HG03045 (cell line): Measurements from ENCODE around the gene SORBS2.

ENCODE experiments used
- ATAC-seq: cut with Tn5 transposase; IDR thresholded peaks from one replicate; pipeline ENCODE4 v1.9.1; 2021; ENCODE audit warnings: mild to moderate bottlenecking, moderate library complexity; ENCODE audit not compliant: unreplicated experiment

Gene SORBS2

DNA sequence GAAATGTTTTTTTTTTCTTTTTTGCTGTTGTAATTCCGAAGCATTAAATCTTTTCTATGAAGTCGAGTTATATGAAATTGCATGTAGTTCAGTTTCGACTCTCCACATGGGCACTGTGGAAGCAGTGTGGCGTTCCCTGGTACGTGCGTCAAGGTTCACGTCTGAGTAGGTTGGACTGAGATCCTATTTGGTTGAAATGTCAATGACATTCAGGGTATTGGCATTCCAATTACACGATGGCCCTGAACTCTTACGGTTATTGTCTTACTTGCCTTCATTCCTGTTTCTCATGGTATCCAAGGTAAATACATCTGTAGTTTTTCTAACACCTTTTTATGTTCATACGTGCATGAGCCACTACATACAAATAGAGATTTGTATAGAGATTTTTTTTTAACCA, 128.8 kb downstream of the SORBS2 start:
- ATAC-seq, result no peak

- no peak for ATAC-seq
Observed at GRCh38 chr4:185682236-185682635, 129.8 kb downstream of the SORBS2 start.

DNA sequence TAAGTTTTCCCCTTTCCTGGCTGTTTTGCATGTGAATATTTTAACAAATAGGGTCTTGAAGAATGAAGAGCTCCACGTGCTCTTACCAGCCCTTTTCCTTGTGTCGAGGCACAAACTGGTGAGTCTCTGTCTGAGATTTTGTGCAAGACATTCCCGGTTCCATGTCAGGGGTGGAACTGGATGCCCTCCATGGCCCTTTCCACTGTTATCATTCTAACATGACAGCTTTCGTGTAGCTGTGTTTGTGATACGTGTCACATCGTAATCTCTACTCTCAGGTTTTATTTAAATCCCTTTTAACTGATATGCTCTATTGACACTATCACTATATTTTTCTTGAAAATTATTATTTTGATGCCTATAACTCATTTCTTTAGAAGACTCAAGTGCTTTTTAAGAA, 130.4 kb downstream of the SORBS2 start:
- ATAC-seq, result no peak

GRCh38 chr4:185680617-185681016, 131.4 kb downstream of the SORBS2 start:
- ATAC-seq, result no peak

- no peak for ATAC-seq
Observed at GRCh38 chr4:185679523-185679922, 132.5 kb downstream of the SORBS2 start.

DNA sequence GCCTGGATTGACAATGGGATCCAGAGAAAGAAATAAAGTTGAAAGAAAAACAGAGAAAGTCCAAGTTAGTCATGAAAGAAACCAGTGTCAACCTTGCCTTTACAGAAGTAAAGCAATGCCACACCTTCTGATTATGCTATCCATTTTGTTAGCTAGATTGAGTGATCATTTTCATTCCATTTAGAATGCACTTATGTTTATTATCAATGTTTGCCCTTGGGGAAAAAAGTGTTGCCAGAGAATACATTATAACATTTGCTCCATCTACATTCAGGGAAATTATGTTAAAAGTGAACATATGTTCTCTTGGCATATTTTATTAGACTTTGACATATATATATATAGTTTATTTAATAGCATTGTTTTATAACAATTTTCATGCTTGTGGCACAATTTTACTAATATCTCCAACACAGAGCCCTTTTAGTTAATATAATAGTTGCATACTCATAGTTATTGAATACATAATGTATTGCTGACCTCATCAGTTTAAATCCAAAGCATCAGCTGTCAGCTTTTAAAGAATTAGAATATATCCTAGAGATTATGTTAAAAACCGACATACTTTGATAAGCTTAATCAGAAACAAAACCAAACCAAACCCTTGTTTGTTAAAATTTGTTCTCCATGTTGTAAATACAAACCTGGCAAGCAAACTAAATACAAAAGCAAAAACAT, 134.2 kb downstream of the SORBS2 start:
- no peak for ATAC-seq

DNA sequence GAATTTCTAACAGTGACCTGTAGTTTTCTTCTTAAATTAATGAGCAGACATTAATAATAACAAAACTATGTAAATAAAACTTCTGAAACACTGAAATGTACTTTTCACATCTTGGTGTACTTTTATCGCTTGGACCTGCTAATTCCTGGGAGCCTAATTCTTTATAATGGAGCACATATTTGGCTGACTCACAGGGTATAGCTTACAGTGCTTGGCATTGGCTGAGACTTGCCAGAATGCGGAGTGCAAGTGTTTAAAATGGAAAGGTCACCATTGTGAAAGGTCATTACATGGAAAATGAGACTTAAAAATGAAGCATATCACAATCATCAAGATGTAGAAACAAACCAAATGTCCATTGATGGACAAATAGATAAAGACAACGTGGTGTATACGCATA, 139.4 kb downstream of the SORBS2 start:
- no peak for ATAC-seq

DNA sequence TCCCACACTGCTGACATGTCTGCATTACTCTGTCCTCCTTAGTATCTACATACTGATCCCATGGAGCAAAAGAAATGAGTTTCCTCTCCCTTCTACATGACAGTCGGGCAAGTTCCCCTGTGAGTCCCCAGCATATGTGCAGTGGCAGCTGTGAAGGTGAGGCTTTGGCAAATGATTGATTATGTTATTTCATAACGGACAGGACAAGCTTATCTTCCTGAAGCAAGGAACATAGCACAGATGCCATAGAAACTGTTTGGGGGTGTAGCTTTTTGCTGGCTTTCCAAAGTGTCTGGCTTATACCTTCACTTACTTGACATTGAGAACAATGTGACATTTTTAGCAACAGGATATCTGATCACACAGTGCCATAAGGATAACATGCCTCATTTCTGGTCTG, 139.8 kb downstream of the SORBS2 start:
- no peak for ATAC-seq

DNA sequence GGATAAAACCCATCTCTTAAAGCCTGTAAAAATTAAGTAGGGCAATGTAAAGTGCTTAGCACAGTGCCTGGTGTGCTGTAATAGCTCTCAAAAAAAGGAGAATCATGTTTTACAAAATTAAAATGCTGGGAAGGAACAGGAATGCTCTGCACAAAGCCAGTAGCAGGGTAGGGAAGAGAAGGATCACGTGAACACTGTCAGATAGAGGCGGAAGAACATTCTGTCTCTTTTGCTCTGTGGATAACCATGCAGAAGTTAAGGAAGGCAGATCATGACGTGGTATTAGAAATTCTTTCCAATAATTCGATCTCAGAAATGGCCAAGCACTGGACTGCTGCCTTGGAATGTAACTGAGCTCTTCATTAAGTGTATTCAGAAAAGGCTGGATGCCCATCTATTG, 140.5 kb downstream of the SORBS2 start:
- ATAC-seq, result no peak

DNA sequence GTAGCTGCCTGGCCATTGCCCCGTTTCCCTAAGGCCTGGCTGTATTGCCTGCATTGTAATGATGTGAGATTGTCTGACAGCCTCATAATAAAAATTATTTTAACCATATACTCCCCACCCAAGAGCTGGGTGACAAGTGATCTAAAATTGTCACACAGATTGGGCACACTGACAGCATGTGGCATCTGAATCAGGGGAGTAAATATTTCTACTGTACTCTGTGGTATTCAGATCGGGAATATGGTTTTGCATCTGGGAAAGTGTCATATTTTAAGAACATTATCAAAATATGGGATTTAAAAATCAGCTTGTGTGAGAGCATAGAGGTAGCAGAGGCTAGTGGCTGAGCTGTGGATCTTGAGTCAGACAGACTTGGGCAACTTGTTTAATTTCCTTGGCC, 140.9 kb downstream of the SORBS2 start:
- no peak for ATAC-seq

DNA sequence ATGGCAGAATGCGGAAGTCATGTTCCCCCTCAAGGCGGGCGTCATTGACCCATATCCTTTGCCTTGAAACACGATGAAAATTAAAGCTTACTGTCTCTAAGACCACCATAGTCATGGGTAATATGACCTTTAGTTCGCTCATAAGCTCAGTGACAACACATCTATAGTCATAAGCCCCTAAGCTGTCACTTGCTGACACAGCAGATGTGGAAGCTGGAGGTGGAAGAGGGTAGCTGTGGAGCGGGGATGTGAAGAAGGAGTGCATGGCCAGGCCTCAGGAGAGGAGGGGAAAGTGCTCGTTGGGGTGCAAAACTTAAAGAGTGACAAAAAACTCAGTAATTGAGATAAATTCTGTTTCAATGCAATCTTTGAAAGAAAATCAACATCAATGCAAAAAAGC, 142.7 kb downstream of the SORBS2 start:
- ATAC-seq, result no peak

DNA sequence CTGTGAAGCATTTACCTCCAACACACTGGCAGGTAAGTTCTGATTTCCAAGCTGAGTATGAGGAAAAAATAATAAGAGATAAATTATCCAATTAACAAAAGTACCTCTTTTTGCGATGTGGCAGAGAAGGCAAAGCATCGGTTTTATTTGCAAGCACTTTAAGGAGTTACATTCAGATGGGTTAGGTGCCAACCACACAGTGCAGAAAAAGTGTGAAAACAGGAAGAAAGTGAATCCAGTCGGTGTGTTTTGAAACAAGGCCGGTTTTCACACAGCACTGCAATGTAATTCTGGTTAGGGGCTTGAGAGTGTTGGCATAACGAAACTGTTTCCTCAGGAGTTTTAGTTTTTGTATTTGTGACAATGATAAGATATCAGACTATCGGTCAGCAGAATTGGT, 145.8 kb downstream of the SORBS2 start:
- ATAC-seq, result no peak

DNA sequence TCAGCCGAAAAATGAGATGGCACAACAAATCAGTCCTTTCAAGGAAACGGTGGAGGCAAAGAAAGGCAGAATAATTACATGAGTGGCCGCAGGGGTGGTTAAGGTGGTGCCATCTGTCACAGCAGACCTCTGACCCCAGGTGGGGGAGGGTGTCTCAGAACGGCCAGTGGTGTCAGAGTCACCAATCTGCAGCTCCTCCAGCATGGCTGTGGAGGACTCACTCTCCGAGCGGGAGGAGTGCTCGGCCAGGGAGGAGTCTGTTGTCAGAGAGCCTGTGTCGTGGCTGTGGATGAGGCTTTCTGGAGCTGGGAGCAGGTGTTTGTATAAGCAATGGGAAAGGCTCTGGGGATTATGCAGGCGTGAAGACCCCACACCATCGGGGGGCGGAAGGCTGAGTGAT, 146.3 kb downstream of the SORBS2 start:
- ATAC-seq, result no peak

DNA sequence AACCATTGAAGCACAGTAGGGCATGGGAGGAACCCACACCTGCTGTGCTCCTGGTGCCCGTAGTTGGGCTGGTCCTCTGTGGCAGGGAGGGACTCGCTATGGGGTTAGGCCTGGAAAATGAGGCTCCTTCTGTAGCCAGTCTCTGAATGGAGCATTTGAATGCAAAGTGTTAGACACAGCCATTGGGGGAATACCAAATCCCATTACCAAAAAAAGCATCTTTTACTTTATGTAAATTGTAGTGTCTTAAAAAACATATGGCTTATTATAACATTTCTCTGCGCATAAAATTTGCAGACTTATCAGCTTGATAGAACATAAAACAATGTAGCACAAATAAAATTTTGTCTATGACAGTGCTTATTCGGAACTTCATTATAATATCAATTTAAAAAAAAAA, 147.5 kb downstream of the SORBS2 start:
- no peak for ATAC-seq

DNA sequence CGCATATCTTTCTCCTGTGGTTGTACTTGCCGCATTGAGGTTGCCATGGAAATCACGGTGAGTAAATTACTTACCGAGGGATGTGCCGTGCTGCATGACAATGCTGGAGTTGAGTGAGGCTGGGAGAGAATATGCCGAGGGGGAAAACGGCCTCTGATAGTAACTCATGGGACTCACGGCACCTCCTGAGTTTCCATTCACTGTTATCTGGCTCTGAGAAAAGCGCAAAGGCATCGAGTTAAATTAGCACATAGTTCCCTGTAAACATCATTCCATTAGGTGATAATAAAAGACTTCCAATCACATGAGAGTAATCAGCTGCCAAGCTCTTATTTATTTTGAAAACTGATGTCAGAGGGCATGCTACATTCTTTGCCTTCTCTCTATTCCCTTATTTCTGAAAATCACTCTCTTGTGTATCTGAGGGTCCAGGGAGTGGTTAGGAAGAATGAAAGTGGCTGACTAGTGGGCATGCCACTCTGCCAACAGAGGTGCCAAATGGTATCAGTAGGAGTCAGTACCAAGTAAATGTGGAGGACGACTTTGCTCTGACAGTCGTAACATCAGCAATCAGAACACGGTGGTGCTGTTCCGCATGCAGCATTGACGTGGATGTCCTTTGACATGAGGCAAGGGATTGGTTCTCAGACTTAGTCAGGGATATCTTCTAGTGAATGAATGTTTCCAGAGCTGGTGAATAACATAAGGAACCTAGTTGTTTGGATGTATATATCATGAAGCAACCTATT, 149.8 kb downstream of the SORBS2 start:
- no peak for ATAC-seq

DNA sequence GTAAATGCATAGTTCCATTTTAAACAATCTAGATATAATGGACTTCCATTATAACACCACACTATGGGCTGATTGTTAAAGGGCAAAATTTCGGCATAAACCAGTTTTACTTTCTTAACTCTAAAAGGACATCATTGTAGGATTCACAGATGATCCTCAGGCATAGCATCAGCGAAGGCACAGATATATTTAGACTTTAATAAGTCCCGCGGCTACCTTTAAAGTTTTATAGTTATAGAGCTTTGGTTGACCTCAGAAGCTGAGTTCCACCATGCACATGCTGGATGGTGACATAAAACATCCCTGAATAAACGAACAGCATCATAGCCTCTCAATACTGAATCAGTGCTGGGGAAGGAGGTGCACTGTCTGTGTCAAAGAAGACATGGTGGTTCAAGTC, 151.7 kb downstream of the SORBS2 start:
- no peak for ATAC-seq

- no peak for ATAC-seq
Observed at GRCh38 chr4:185657699-185658098, 154.3 kb downstream of the SORBS2 start.

DNA sequence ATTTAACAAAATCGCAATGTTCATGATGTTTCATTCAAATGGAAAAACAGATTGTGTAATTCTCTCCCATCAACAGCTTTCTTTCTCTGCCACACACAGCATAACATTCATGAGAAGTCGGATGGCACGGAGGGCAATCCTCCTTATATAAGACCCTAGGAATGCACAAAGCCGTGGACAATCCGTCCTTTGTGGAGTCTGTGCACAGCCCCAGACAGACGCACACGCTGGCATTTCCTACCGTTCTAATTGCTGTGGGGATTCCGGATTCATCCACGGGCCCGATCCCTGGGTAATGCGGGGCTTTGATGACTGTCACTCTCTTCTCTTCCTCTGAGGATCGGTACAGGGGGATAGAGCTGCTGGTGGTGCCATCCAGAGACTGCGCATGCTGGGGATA, 154.8 kb downstream of the SORBS2 start:
- no peak for ATAC-seq

- no peak for ATAC-seq
Observed at GRCh38 chr4:185656467-185656931, 155.5 kb downstream of the SORBS2 start.

DNA sequence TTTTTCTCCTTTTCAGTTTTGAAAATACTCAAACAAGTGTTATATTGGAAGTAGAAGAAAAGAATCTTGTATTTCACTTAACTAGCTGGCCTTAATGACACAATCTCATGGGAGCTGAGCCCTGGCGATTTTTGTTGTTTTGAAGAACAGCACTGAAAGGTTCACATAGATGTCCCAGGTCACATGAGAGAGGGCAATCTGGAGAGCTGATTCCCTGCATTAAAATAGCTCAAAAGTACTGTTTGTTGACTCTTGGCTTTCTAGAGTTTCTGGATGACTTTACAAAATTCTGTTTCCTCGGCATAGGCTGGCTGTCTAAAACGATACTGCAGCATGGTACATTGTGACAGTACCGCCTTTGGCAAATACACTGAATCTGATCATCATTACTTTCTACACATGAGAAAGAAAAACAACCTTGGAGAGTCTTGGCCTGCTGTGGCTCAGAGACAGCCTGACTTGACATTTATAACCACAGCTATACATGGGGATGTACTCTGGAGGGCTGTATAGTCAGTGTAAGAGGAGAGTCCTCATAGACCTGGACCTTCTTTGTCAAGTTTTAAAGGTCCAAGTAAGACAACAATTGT, 156.9 kb downstream of the SORBS2 start:
- ATAC-seq, result no peak

DNA sequence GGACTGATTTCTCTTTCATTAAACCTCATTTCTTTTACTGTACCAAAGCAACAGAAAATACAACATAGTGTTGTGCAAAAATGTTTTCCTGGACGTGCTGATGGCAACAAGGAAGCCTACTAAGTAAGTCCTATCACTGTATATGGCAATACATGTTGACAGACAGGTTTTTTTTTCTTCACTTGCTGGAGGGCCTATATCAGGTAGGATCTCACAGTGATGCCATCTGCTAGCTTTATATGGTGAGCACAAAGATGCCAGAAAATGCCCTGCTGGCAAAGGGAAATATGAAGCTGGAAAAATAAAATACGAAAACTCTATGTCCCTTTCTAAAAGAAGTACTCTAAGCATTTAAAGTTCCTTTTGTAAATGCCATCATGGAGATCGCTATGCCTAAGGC, 157.7 kb downstream of the SORBS2 start:
- ATAC-seq, result no peak

DNA sequence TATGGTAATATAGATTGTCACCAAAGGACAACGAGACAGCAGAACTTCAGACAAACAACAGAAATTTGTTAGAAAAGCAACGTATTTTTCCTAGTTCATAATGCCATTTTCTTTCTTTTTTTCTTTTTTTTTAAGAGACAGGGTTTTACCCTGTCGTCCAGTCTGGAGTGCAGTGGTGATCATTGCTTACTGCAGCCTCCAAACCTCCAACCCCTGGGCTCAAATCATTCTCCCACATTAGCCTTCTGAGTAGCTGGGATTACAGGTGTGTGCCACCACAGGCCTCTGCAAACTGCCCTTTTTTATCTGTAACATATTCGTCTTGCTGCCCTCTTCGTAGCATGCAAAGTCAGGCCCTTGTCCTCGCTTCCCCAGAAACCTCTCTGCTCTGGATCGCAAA, 160.1 kb downstream of the SORBS2 start:
- no peak for ATAC-seq
